ENCODE data around the gene KDELR3. TPM values are rescaled to one million over a fixed set of nuclear protein-coding genes. Genes with fewer than 3 reads are reported as not detected.
A peak's percentile ranks its signal among the peaks of the same experiment; 100 is the strongest.

Gene KDELR3
- total RNA-seq, 1 experiment from 2014 or later, result 7.3 TPM

- WGBS (ENCODE audit: extremely low coverage, insufficient read length, low lambda C conversion rate), result no CpG with 5 or more reads among the region's 76 CpGs
- H3K56ac ChIP-seq (ENCODE audit: insufficient read length, low read depth, low read length), result no peak within 1 kb of the TSS
- no peak within 1 kb of the TSS for H3K9ac ChIP-seq (ENCODE audit: extremely low read depth, insufficient read length, low read length)
- peaks cover 19% of the 10 kb centered on the region for H3K27me3 ChIP-seq (ENCODE audit: insufficient read depth, low read length)
- H3T11ph ChIP-seq (ENCODE audit: low read length), result no peak within 1 kb of the TSS
- Mint-ChIP-seq H3K9me3 (no peaks in the 10 kb centered on the region; a peak in 1 of 5 replicates), H3K36me3 (ENCODE audit: insufficient read depth in 1 of 3, low read depth in 3 of 3) (no peaks in the 10 kb centered on the region; a peak in 2 of 7 replicates), H3K27me3 (ENCODE audit: low read depth) (peaks cover 90% of the 10 kb centered on the region), H3K4me1 (peaks cover 26 to 43% of the 10 kb centered on the region in 2 experiments), H3K27ac (no peak within 1 kb of the TSS), H3K4me3 (peak within 1 kb of the TSS; percentile 67 to 89)
- H3K9me3 ChIP-seq (ENCODE audit: control insufficient read depth, low read depth, low read length), result no peaks in the 10 kb centered on the region
- H2BK15ac ChIP-seq (ENCODE audit: low read depth, low read length), result no peak within 1 kb of the TSS
- H3K4ac ChIP-seq (ENCODE audit: low read depth, low read length), result no peak within 1 kb of the TSS
- H3K79me2 ChIP-seq (ENCODE audit: insufficient read depth, low read length), result no peaks in the 10 kb centered on the region
- H2AK5ac ChIP-seq (ENCODE audit: insufficient read length, low read length), result no peak within 1 kb of the TSS
- H2BK12ac ChIP-seq (ENCODE audit: insufficient read length, low read depth, low read length), result no peak within 1 kb of the TSS
- H4K8ac ChIP-seq (replicated peaks; ENCODE audit: insufficient read length, low read depth, low read length), result no peak within 1 kb of the TSS
- no peak within 1 kb of the TSS for H4K5ac ChIP-seq (ENCODE audit: insufficient read length, low read depth, low read length)
- H3K4me1 ChIP-seq (ENCODE audit: insufficient read depth, low read length), result peaks cover 3% of the 10 kb centered on the region; the same call in 1 of the 2 replicates
- peaks cover 12% of the 10 kb centered on the region for H3K23me2 ChIP-seq (ENCODE audit: insufficient read length, low read depth, low read length, poor library complexity, severe bottlenecking)
- H2BK120ac ChIP-seq (ENCODE audit: low read depth, low read length, poor library complexity, severe bottlenecking), result no peak within 1 kb of the TSS
- H3K4me2 ChIP-seq (ENCODE audit: insufficient read depth, insufficient read length, low read length), result peak within 1 kb of the TSS; percentile 48
- H3K14ac ChIP-seq (ENCODE audit: insufficient read depth, low read length), result no peak within 1 kb of the TSS; the same call in 1 of the 2 replicates
- no peak within 1 kb of the TSS for H4K91ac ChIP-seq (ENCODE audit: insufficient read length, low read depth, low read length)
- no peak within 1 kb of the TSS for H2BK20ac ChIP-seq (ENCODE audit: low read depth, low read length, poor library complexity, severe bottlenecking)
- TF ChIP-seq CTCF (conservative IDR thresholded peaks at IDR 0.05), result no peak
- no peak within 1 kb of the TSS for H3K23ac ChIP-seq (ENCODE audit: insufficient read length, low read depth, low read length)
- no peaks in the 10 kb centered on the region for H3K79me1 ChIP-seq (ENCODE audit: insufficient read depth, low read depth, low read length, poor library complexity, severe bottlenecking)
- H2AFZ ChIP-seq (ENCODE audit: low read length), result no peak within 1 kb of the TSS
- H3K27ac ChIP-seq (ENCODE audit: insufficient read length, low read depth, low read length), result no peak within 1 kb of the TSS
- no peaks in the 10 kb centered on the region for H4K20me1 ChIP-seq (ENCODE audit: control insufficient read depth, insufficient read depth, insufficient read length)
- H2BK5ac ChIP-seq (ENCODE audit: insufficient read length, low read length), result no peak within 1 kb of the TSS
- H3K18ac ChIP-seq (ENCODE audit: insufficient read length, low read depth, low read length), result no peak within 1 kb of the TSS
- no peak for DNase-seq
Measured at GRCh38 chr22:38455076-38455529, 12.8 kb upstream of the KDELR3 start, which contains the start of gene KCNJ4. TSS of gene KCNJ4 (minus strand) at chr22:38455199. CDS start at chr22:38428132, 27,067 bp downstream.

All from H9 (cell line).